H54 (cell line): ENCODE data around the gene C1orf94.

Source experiments
- DNase-seq: peaks from one replicate; pipeline ENCODE4 v3.0.0; 2011; ENCODE audit warnings: low spot score, mixed read lengths; ENCODE audit not compliant: insufficient read length
- FAIRE-seq: peaks from 3 replicates; lab custom pipeline; 2011; peaks lifted over from hg19 to GRCh38; lab: Jason Lieb, UNC
- POLR2A ChIP-seq: IDR thresholded peaks from 2 replicates; pipeline ENCODE4 v1.6.1; 2011; ENCODE audit warnings: low read depth, mild to moderate bottlenecking, low read length

The C1orf94 gene

GRCh38 chr1:34176830-34177603, at the start of gene C1orf94:
TSS of gene C1orf94 (plus strand) at chr1:34176907. CDS start at chr1:34177790, 883 bp downstream.
- DNase-seq (no peak), FAIRE-seq (no peak)
- TF ChIP-seq POLR2A = no peak

GRCh38 chr1:34127006-34128000, 49.4 kb upstream of the C1orf94 start:
- FAIRE-seq (no peak), DNase-seq (no peak)
- no peak for TF ChIP-seq POLR2A

GRCh38 chr1:34128186-34128889, 48.4 kb upstream of the C1orf94 start:
- FAIRE-seq = no peak
- peak; percentile 30 for DNase-seq
- no peak for TF ChIP-seq POLR2A

- FAIRE-seq = no peak
- DNase-seq = no peak
- TF ChIP-seq POLR2A = no peak
Observed at GRCh38 chr1:34129630-34130029, 47.1 kb upstream of the C1orf94 start.

GRCh38 chr1:34130306-34130705, 46.4 kb upstream of the C1orf94 start:
- no peak for DNase-seq
- no peak for TF ChIP-seq POLR2A
- no peak for FAIRE-seq

GRCh38 chr1:34131396-34132160, 45.1 kb upstream of the C1orf94 start:
- FAIRE-seq (peak; percentile 81), DNase-seq (peak; percentile 24)
- TF ChIP-seq POLR2A = no peak

GRCh38 chr1:34132161-34132420, 44.6 kb upstream of the C1orf94 start:
- DNase-seq (no peak), FAIRE-seq (no peak)
- no peak for TF ChIP-seq POLR2A

- no peak for DNase-seq
- TF ChIP-seq POLR2A = no peak
- FAIRE-seq = no peak
Observed at GRCh38 chr1:34137411-34137810, 39.3 kb upstream of the C1orf94 start.

- DNase-seq (no peak), FAIRE-seq (no peak)
- no peak for TF ChIP-seq POLR2A
Observed at GRCh38 chr1:34140011-34140676, 36.6 kb upstream of the C1orf94 start.

- TF ChIP-seq POLR2A = no peak
- FAIRE-seq = no peak
- DNase-seq = no peak
Observed at GRCh38 chr1:34143975-34144374, 32.7 kb upstream of the C1orf94 start.

- TF ChIP-seq POLR2A = no peak
- no peak for DNase-seq
- FAIRE-seq = no peak
Observed at GRCh38 chr1:34144766-34145165, 31.9 kb upstream of the C1orf94 start.

GRCh38 chr1:34147301-34147700, 29.4 kb upstream of the C1orf94 start:
- TF ChIP-seq POLR2A = no peak
- FAIRE-seq (no peak), DNase-seq (no peak)

- TF ChIP-seq POLR2A = no peak
- FAIRE-seq = no peak
- DNase-seq = no peak
Observed at GRCh38 chr1:34149501-34149900, 27.2 kb upstream of the C1orf94 start.
